HUES48 (cell line): ENCODE data around the gene ITSN2.

Experiments used
- H3K27ac ChIP-seq: one replicate; pipeline ENCODE4 v1.7.0; 2013; ENCODE audit warnings: low read depth, low read length, inconsistent platforms
- H3K27me3 ChIP-seq: 2 replicates; pipeline ENCODE4 v1.6.1; 2013; ENCODE audit warnings: mild to moderate bottlenecking, low read length; ENCODE audit not compliant: control insufficient read depth, insufficient read depth
- H3K36me3 ChIP-seq: 2 replicates; pipeline ENCODE4 v1.6.1; 2013; ENCODE audit warnings: low read length; ENCODE audit not compliant: control insufficient read depth, insufficient read depth
- H3K4me1 ChIP-seq: 2 replicates; pipeline ENCODE4 v1.6.1; 2013; ENCODE audit warnings: mild to moderate bottlenecking, low read length; ENCODE audit not compliant: control insufficient read depth, insufficient read depth
- H3K4me3 ChIP-seq: 2 replicates; pipeline ENCODE4 v1.5.1; 2013; ENCODE audit warnings: mild to moderate bottlenecking, low read depth, low read length
- H3K9ac ChIP-seq: 2 replicates; pipeline ENCODE4 v1.6.1; 2013; ENCODE audit warnings: mild to moderate bottlenecking, low read depth, low read length, moderate library complexity
- H3K9me3 ChIP-seq: 2 replicates; pipeline ENCODE4 v1.6.1; 2013; ENCODE audit warnings: low read length; ENCODE audit not compliant: control insufficient read depth, insufficient read depth

Gene ITSN2

GRCh38 chr2:24210723-24211122, 149.6 kb downstream of the ITSN2 start:
- no peaks in the 10 kb centered on the region for H3K36me3 ChIP-seq
- no peaks in the 10 kb centered on the region for H3K4me1 ChIP-seq
- no peak overlapping the region for H3K27ac ChIP-seq
- no peak overlapping the region for H3K9ac ChIP-seq
- no peak overlapping the region for H3K4me3 ChIP-seq
- H3K27me3 ChIP-seq, result no peaks in the 10 kb centered on the region
- no peaks in the 10 kb centered on the region for H3K9me3 ChIP-seq

DNA sequence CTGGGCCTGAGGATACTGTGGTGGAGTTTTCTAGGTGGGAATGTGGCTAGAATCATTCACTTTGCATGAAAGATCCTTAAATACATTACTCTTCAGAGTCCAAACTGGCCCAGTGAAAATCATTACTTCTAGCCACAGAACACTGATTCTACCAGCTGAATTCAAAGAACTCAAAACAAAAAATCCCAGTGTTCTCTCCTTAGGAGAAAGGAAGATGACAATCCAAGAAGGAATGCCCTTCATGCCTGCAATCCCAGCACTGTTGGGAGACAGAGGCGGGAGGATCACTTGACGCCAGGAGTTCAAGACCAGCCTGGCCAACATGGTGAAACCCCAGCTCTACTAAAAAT, 150.3 kb downstream of the ITSN2 start:
- no peak overlapping the region for H3K9ac ChIP-seq
- no peak overlapping the region for H3K4me3 ChIP-seq
- no peaks in the 10 kb centered on the region for H3K27me3 ChIP-seq
- no peaks in the 10 kb centered on the region for H3K36me3 ChIP-seq
- H3K4me1 ChIP-seq, result no peaks in the 10 kb centered on the region
- H3K27ac ChIP-seq, result no peak overlapping the region
- H3K9me3 ChIP-seq, result no peaks in the 10 kb centered on the region

GRCh38 chr2:24209389-24210105, 150.8 kb downstream of the ITSN2 start:
- no peak overlapping the region for H3K27ac ChIP-seq
- H3K36me3 ChIP-seq, result no peaks in the 10 kb centered on the region
- H3K4me1 ChIP-seq, result no peaks in the 10 kb centered on the region
- no peak overlapping the region for H3K4me3 ChIP-seq
- no peak overlapping the region for H3K9ac ChIP-seq
- no peaks in the 10 kb centered on the region for H3K9me3 ChIP-seq
- no peaks in the 10 kb centered on the region for H3K27me3 ChIP-seq

- Histone ChIP-seq H3K4me3 (no peak overlapping the region), H3K4me1 (no peaks in the 10 kb centered on the region), H3K9me3 (no peaks in the 10 kb centered on the region), H3K27me3 (no peaks in the 10 kb centered on the region), H3K27ac (no peak overlapping the region), H3K36me3 (no peaks in the 10 kb centered on the region), H3K9ac (no peak overlapping the region)
Measured at GRCh38 chr2:24208490-24208889, 151.8 kb downstream of the ITSN2 start.

- no peaks in the 10 kb centered on the region for H3K36me3 ChIP-seq
- no peaks in the 10 kb centered on the region for H3K27me3 ChIP-seq
- no peak overlapping the region for H3K9ac ChIP-seq
- H3K4me1 ChIP-seq, result no peaks in the 10 kb centered on the region
- no peak overlapping the region for H3K27ac ChIP-seq
- H3K4me3 ChIP-seq, result no peak overlapping the region
- no peaks in the 10 kb centered on the region for H3K9me3 ChIP-seq
Measured at GRCh38 chr2:24207359-24207758, 153.0 kb downstream of the ITSN2 start.

- Histone ChIP-seq H3K36me3 (no peaks in the 10 kb centered on the region), H3K27me3 (no peaks in the 10 kb centered on the region), H3K27ac (no peak overlapping the region), H3K4me1 (no peaks in the 10 kb centered on the region), H3K4me3 (no peak overlapping the region), H3K9ac (no peak overlapping the region), H3K9me3 (no peaks in the 10 kb centered on the region)
Measured at GRCh38 chr2:24206714-24207113, 153.6 kb downstream of the ITSN2 start.

DNA sequence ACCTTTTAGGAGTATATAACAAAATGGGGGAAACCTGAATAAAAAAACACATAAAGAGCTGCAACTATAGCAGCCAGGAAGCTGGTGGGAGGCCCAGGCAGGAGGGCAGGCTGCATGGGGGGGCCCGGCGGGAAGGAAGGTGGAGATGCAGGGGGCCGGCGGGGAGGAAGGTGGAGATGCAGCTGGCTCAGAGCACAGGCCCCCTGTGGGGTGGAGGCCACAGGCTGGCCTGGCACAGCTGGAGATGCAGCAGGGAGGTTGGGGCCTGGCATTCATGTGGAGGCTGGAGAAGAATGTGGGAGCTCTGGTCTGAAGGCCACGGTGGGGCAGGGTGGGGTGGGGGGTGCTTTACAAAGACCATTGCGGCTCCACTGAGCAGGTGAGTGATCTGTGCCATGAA, 154.1 kb downstream of the ITSN2 start:
- Histone ChIP-seq H3K9me3 (no peaks in the 10 kb centered on the region), H3K27ac (no peak overlapping the region), H3K27me3 (no peaks in the 10 kb centered on the region), H3K9ac (no peak overlapping the region), H3K36me3 (no peaks in the 10 kb centered on the region), H3K4me1 (no peaks in the 10 kb centered on the region), H3K4me3 (no peak overlapping the region)

- no peaks in the 10 kb centered on the region for H3K36me3 ChIP-seq
- no peaks in the 10 kb centered on the region for H3K27me3 ChIP-seq
- no peaks in the 10 kb centered on the region for H3K9me3 ChIP-seq
- H3K27ac ChIP-seq, result no peak overlapping the region
- H3K4me3 ChIP-seq, result no peak overlapping the region
- H3K4me1 ChIP-seq, result no peaks in the 10 kb centered on the region
- no peak overlapping the region for H3K9ac ChIP-seq
Measured at GRCh38 chr2:24205131-24205530, 155.2 kb downstream of the ITSN2 start.

DNA sequence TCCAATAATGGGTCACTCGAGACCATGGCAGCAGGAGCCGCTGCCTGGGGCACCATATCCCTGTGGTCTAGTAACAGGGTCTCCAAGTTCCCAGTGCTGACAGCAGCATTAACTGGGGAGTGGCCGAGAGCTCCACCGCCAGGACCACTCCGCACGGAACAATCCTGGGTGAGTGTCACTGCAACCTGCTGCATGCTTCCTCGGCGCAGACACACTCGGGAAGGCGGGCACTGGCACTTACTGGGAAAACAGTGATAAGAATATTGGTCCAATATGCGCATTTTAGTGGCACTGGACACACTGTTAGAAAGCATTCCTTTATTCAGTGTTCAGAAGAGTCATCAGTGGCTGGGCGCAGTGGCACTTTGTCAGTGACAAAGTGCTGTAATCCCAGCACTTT, 155.8 kb downstream of the ITSN2 start:
- Histone ChIP-seq H3K27ac (no peak overlapping the region), H3K9me3 (no peaks in the 10 kb centered on the region), H3K4me1 (no peaks in the 10 kb centered on the region), H3K9ac (no peak overlapping the region), H3K27me3 (no peaks in the 10 kb centered on the region), H3K36me3 (no peaks in the 10 kb centered on the region), H3K4me3 (no peak overlapping the region)

DNA sequence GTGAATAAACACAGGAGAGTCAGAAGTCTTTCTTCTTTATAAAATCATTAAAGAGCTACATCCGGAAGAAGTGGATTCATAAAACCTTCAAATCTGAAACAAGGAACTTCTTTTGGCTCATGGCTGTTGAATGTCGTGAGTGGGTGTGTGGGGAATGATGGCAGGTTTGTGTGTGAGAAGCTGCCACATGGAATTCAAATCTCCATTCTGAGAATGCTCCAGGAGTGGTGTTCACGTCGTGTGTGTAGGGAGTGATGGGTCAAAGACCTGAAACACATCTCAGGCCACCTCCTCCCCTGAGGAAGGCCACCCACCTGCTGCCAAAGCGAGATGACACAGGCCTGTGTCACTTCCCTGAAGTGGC, 156.6 kb downstream of the ITSN2 start:
- no peak overlapping the region for H3K4me3 ChIP-seq
- H3K4me1 ChIP-seq, result no peaks in the 10 kb centered on the region
- no peak overlapping the region for H3K9ac ChIP-seq

DNA sequence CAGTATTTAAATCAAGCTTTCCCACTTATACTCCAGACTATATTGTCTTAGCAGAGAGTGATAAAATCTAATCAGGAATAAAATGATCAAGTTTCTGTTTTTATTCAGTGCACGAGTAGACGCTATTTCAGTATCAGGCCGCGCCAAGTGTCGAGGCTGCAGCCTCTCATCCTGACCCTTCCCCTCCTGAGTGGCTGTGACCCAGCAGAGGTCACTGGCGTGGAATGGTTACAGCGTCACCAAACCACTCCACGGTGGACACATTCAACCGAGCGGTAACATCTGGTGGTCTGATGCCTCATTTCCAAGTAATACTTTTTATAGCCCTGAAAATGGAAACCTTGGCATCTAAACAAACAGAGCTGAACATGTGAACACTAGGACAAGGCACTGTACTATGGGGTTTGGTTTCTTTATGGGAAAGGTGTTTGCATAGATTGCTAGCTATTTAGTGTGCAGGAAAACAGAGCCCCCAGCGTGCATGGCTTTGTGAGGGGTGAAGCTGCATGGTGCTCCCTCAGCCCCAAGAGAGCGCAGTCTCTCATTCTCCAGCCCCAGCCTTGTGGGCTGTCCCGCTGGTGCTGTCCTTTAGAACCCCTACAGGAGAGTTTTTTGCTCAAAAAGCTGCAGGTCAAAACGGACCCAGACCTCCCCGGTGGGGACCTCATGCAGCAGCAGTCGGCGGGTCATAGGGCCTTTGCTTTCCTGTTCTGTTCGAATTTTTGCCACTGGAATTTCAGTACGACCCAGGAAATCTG, 157.1 kb downstream of the ITSN2 start:
- Histone ChIP-seq H3K9me3 (no peaks in the 10 kb centered on the region), H3K4me1 (no peaks in the 10 kb centered on the region), H3K27ac (no peak overlapping the region), H3K9ac (no peak overlapping the region), H3K4me3 (no peak overlapping the region), H3K36me3 (no peaks in the 10 kb centered on the region), H3K27me3 (no peaks in the 10 kb centered on the region)

More for the DNA sequence above, 156.6 kb downstream of the ITSN2 start:
- Histone ChIP-seq H3K9me3 (no peaks in the 10 kb centered on the region), H3K27ac (no peak overlapping the region), H3K27me3 (no peaks in the 10 kb centered on the region), H3K36me3 (no peaks in the 10 kb centered on the region)
